HG03432 (cell line): Measurements from ENCODE around the gene MFAP2.

Source experiments
- ATAC-seq: cut with Tn5 transposase; IDR thresholded peaks from one replicate; pipeline ENCODE4 v1.9.1; 2021; ENCODE audit warnings: mild to moderate bottlenecking, moderate library complexity; ENCODE audit not compliant: unreplicated experiment

The MFAP2 gene

GRCh38 chr1:16981269-16981849 lies 939 bp upstream of the MFAP2 start:
- ATAC-seq: no peak

DNA sequence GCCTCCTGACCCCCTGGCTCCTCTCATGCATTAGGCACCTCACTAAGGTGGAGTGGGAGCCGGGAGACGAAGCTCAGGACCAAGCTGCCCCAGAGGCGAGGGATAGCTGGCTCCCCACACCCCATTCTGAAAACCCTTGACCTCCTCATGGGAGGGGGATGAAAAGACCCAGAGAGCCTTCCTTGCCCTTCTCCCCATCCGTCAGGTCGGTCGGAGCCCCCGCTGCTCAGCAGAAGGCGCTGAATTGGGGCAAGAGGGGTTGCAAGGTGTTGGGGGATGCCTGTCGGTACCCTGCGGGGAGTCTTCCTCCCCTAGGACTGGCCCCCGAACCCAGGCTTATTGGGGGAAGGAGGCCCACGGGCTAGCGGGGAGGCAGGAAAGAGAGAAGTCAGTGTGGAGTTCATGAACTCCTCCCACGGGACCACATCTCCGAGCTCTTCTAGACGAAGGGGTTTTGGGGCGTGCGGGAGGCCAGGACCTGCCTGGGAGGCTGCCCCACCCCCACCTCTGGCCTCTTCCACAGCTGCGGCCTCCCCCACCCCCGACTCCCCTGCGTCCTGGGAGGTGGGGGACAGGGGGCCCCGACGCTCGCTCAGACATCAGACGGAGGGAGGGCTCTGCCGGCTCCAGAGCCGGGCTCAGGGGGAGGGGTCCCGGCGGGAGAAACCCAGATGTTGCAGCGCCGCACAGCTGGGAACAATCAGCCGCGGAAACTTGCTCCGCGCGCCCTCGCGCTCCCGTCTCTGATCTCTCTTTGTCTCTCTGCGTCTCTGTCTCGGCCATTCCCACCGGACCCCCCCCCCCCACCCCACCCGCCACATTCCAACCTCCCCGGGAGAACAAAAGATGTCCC lies 719 bp downstream of the MFAP2 start:
- ATAC-seq: no peak

GRCh38 chr1:16978567-16979474 lies 1.6 kb downstream of the MFAP2 start:
- ATAC-seq: no peak

GRCh38 chr1:16978139-16978538 lies 2.3 kb downstream of the MFAP2 start:
- no peak for ATAC-seq

DNA sequence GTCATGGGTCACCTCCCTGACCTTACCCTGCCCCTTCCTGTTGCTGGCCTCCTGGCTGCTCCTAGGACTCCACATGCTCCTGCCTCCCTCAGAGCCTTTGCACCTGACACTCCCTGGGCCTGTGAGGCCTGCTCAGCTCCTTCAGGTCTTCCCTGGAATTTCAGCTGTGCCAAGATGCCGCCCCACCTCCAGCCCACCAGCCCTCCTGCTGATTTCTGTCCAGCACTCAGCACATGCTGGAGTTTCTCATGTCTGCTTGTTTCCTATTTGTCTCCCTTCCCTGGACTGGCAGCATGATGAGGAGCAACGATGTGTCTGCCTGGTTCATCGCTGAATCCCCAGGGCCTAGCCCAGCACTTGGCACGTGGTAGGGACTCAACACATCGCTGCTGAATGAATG lies 3.0 kb downstream of the MFAP2 start:
- ATAC-seq: no peak

GRCh38 chr1:16976966-16977365 lies 3.5 kb downstream of the MFAP2 start:
- ATAC-seq: no peak

GRCh38 chr1:16975838-16976237 lies 4.6 kb downstream of the MFAP2 start:
- no peak for ATAC-seq

GRCh38 chr1:16975211-16975610 lies 5.2 kb downstream of the MFAP2 start:
- ATAC-seq: no peak

GRCh38 chr1:16973215-16973614 lies 7.2 kb downstream of the MFAP2 start:
- no peak for ATAC-seq

- ATAC-seq: no peak
These were observed 8.1 kb downstream of the MFAP2 start for GRCh38 chr1:16972189-16972895.

GRCh38 chr1:16971341-16972188 lies 8.9 kb downstream of the MFAP2 start:
- no peak for ATAC-seq

- ATAC-seq: no peak
These were observed 10.1 kb downstream of the MFAP2 start for GRCh38 chr1:16970132-16970910.

- ATAC-seq: no peak
These were observed 10.8 kb downstream of the MFAP2 start for GRCh38 chr1:16969651-16970050.

GRCh38 chr1:16969057-16969611 lies 11.3 kb downstream of the MFAP2 start:
- ATAC-seq: no peak

DNA sequence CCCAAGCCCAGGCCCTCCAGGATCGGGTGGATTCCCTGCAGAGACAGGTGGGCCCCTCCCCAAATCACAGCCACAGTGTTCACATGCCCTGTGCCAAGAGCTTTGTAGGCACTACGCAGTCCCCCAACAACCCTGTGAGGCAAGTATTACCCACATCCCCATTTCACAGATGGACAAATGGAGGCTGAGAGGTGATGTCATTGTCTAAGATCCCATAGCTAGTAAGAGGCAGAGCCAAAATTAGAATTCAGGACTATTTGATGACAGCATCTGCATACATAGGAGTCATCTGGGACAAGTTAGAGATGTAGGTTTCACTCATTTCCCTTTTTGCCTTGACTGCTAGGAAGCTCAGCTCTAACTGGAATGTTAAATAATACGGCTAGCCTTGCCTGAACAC lies 12.0 kb downstream of the MFAP2 start:
- no peak for ATAC-seq

DNA sequence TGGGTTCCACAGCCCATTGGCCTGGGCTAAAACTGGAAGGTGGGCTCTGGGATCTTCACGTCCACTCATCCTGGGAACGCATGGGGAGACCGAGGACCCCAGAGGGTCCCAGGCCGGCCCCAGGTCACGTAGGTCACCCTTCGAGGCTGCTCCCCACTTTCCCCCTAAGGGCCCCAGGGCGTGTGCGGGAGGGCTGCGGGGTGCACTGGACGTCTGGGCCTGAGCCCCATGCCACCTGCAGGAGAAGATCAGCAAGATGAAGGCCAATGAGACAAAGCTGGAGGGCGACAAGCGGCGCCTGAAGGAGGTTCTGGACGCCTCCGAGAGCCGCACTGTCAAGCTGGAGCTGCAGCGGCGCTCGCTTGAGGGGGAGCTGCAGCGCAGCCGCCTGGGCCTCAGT lies 12.5 kb downstream of the MFAP2 start:
- no peak for ATAC-seq

GRCh38 chr1:16967095-16967575 lies 13.3 kb downstream of the MFAP2 start:
- no peak for ATAC-seq

DNA sequence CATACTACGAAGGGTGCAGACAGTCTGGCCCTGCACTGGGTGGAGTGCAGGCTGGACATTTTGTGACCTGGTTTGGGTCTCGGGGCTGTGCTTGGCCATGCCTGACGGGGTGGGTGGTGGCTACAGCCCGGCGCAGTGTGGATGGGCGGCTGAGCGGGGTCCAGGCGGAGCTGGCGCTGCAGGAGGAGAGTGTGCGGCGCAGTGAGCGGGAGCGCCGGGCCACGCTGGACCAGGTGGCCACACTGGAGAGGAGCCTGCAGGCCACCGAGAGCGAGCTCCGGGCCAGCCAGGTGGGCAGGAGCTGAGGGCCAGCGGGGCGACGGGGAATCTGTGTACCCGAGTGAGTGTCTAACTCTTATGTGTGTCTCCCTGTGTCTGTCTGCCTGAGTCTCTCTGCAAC lies 14.1 kb downstream of the MFAP2 start:
- no peak for ATAC-seq
